ENCODE data around the gene TMEM271.

Gene TMEM271

DNA sequence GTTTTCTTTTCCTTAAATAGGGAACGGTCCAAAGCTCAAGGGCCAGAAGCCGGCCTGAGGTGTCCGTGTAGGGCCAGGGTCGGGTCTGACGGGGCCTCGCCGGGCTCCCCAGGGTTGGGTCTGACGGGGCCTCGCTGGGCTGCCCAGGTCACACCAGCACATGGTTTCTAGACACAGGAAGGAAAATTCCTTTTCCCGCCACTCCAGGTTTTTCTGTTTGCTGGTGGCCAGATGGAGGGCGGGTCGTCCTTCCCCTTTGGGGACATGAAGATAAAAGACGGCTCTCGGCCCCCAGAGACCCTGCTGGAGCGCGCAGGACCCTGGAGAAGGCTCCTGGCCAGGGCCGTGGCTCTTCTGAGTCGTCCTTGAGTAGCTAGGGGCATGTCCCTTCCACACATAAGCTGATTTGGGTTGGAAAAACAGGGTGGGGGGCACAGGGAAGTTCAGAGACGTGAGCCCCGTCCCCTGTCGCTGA, 42.0 kb downstream of the TMEM271 start:
- DNase-seq (ENCODE audit: low spot score): no peak

DNA sequence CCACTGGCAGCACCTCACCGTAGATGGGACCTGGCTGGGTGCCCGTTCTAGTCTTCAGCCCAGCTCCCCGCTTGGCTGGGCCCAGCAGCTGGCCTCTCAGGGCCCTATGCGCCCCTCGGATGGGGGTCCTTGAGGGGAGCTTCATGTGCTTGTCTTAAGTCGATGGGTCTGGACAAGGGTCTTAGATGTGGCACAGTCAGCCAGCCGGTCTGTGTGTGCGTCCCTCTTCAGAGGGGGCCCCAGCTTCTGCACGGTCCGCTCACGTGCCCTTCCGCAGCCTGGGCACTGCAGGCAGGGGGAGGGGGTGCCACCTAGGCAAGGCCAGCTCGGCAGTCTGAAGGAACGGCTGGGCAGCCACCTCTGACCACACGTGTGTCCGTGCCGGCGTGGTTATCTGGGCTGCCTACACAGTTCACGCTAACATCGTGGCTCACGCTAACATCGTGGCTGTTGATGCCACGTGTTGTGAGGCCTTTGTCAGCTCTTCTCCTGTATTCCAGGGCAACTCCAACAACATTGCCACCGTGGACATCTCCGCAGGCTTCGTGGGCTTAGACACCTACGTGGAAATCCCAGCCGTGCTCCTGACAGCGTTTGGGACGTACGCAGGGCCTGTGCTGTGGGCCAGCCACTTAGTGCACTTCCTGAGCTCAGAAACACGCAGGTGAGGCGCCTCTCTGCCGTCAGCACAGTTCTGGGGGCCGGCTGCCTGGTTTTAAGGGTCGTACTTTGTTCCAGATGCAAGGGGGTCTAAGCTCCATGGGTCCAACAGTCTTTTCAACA, 42.6 kb downstream of the TMEM271 start:
- no peak for DNase-seq (ENCODE audit: low spot score)

DNA sequence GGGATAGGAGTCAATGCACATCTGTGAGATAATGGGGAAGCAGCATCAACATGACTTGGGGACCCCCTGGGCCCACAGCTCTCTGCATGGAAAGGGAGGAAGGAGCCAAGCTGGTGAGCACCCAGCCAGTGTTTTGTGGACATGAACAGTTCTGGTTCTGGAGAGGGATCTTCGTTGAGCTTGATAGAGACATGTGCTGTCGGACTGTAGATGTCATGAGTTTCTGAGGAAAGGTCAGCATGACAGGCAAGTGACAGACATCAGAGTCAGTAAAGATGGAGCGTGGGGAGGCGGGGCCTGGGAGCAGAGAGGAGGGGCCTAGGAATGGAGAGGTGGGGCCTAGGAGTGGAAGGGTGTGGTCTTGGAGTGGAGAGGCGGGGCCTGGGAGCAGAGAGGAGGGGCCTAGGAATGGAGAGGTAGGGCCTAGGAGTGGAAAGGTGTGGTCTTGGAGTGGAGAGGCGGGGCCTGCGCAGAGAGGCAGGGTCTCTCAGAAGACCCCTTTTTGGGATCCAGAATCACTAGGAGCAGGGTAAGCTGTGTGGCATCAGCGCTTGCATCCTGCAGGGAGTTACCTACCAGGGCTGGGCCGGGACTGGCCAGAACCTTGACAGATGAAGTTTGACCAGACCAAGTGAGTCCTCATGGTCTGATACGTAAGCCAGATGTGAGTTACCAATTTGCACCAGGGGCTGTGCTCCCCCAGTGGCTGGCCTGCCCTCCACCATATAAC, 43.3 kb downstream of the TMEM271 start:
- DNase-seq (ENCODE audit: low spot score): no peak

DNA sequence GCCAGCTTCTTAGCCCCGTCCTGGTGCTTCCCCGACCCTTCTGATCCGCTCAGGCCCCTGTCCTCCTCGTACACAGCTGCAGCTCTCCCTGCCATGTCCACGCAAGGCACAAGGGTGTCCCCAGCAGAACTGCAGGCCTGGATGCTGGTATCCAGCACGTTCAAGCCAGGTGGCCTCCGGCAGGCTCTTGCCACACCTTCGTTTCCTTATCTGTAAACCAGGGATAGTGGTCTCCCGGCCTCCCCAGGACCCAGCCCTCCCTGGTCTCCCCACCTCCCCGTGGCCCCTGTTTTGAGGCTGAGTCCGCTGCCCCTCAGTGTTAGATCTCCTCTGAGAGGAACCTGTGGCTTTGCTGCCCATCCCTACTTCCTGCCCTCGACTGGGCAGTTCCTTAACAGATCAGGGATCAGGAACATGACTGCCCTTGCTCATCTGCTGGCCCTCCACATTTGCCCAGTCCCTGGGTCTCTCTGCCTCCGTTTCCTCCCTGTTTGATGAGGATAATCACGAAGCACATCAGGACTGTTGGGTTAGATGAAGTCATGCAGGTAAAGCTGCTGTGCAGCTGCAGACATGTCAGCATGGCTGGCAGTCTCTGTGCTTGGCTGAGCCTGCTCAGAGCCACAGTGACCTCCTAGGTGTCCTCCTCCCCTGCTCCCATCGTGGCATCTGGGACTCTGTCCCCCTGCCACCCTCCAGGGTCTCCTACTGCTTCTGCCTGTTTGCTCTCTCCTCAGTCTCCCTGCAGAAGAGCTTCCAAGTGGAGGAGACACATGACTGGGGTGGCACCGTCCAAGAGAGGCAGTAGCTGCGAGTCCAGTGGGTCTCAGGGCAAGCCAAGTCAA, 44.2 kb downstream of the TMEM271 start:
- DNase-seq (ENCODE audit: low spot score): no peak

DNA sequence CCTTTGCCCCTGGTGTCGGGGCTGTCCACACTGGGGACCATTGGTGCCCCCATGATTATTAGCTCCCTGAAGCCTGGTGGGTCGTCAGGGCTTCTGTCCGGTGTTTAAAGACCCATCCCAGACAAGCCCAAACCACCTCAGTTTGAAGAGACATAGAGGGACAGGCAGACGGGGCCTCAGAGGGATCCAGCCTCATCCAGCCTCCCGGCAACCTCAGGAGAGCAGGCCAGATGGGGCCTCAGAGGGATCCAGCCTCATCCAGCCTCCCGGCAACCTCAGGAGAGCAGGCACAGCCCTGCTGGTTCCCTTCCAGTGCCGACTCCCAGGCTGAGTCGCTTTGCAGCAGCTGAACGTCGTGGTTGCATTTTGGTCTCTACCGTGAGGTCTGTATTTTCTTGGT, 45.0 kb downstream of the TMEM271 start:
- DNase-seq (ENCODE audit: low spot score): no peak

DNA sequence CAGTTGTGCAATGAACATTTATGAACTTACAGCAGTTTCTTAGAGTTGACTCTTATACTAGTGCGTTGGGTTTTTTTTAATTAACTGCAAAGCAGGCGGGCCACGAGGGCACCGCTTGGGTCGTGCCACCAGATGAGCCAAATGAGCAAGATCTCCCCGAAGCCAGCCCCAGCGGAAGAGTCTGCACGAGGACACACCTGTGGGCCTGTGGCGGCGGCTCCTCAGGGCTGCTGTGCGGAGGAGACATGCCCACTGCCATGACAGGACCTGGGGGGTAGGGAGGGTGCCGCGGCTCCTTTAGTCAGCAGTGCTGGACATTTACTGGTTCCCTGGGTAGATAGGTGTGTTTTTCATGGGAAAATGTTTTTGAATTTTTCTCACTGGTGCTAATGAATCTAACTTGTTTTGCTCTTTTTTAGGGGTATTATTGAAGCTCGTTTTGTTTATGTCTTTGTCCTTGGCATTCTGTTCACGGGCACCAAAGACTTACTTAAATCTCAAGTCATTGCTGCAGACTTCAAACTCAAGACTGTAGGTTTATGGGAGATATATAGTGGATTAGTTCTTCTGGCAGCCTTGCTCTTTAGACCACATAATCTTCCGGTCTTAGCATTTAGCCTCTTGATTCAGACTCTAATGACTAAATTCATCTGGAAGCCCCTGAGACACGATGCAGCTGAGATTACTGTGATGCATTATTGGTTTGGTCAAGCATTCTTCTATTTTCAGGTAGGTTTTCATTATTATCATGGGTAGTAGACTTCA, 45.9 kb downstream of the TMEM271 start:
- DNase-seq (ENCODE audit: low spot score): no peak

DNA sequence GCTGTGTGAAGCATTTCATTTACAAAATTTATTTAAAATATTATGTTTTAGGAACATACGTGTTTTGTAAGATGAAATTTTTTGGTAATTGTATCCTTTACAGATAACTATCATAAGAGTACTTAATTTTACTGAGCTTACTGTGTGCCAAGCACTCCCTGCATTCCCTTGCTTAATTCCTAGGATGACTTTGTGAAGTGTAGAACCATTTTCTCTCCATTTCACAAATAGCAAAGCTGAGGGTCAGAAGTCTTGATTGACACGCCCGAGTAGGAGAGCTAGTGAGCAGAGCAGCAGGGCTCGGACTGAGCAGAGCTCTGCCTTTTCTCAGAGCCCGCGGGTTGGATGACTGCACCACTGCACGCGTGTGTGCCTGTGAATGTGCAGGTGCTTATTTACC, 46.5 kb downstream of the TMEM271 start:
- no peak for DNase-seq (ENCODE audit: low spot score)

DNA sequence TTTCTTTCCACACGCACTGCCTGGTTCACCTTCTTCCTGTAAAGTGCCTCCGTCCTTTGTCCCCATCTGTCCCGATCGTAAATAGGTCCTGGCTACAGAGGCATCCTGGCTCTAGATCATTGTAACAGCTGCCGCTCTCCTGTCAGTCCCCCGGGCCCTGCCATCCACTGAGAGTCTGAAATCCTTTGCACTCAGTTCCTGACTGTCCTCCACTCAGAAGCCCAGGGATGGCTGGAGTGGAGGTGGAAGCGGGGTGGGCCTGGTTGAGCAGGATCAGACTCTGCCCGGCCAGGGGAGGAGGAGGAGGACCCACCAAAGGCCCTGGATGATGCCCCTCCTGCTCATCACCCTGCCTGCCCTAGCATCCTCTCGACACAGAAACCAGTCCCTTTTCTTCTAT, 47.3 kb downstream of the TMEM271 start:
- no peak for DNase-seq (ENCODE audit: low spot score)

DNA sequence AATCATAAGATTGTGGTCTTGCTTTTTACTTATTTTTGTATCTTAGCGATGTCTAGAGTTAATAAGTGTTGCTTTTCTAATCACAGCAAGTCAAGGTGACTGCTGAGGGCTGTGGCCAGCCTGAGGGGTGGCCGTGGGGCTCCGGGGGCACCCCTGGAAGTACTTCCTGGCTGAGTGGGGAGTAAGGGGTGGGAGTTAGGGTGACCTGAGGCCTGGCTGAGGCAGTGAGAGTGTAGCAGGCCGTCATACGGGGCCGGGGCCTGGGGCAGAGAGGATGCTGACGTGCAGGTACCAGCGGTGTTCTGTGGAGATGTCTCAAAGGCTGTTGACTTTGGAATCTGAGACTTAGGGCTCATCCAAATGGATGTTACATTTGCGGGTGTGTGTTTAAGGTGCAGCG, 47.8 kb downstream of the TMEM271 start:
- no peak for DNase-seq (ENCODE audit: low spot score)

DNA sequence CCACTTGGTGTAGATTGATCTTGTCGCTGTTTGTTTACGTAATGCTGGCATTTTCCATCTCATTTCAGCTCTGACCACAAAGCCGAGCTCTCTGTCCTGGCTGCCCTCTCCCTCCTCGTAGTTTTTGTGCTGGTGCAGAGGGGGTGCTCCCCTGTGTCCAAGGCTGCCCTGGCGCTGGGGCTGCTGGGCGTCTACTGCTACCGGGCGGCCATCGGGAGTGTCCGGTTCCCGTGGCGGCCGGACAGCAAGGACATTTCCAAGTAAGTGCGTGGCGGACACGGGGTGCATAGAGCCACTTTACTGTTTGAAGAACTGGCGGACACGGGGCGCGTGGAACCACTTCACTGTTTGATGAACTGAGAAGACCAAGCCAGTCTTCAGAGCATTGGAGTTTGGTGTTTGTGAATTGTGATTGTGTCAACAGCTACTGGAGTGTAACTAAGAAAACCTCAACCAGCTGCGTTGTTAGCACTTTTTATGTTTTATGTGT, 49.1 kb downstream of the TMEM271 start:
- no peak for DNase-seq (ENCODE audit: low spot score)

DNA sequence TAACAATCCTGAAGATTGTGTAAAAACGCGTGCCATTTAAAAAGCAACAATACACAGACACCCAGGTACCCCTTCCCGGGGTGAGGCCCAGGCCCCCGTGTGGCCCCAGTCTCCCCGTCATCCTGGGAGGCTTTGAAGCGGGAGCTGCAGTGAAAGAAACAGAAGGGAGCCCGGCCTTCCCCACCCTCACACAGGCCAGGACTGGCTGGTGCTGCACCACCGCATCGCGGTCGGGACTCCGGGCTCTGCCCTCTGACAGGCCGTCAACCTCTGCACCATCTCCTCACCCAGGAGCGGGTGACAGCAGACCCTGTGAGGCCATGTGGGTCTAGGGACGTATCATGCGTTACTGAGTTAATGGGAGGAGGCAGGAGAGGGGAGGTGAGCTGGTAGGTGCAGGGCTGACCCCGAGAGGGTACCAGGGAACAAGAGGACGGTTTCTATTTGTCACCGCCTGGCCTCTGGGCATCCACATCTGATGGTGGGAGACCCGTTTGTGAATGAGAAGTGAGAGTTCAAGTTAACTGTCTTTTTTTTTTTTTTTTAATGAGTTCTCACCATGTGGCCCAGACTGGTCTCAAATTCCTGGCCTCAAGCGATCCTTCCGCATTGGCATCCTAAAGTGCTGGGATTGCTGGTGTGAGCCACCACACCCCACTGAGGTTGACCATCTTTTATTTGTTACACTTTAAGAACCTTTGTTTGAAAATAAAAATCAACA, 49.7 kb downstream of the TMEM271 start:
- no peak for DNase-seq (ENCODE audit: low spot score)

DNA sequence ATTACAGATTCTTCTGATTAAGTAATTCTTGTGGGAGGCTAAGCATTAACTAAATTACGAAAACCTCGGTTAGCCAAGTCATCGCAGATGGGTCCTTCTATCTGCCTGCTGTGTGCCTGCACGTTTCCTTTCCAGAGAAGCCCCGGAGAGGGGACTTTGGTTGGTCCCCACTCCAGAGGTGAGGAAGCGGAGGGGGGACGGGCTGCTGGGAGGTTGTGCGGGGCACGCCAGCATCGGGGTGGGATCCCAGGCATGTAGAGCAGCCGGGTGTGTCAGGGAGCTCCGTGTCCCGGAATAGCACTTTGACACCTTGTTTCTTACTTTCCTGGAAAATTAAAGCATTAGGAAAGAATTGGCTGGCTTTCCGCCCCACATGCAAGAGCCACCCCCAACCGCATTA, 50.4 kb downstream of the TMEM271 start:
- no peak for DNase-seq (ENCODE audit: low spot score)

DNA sequence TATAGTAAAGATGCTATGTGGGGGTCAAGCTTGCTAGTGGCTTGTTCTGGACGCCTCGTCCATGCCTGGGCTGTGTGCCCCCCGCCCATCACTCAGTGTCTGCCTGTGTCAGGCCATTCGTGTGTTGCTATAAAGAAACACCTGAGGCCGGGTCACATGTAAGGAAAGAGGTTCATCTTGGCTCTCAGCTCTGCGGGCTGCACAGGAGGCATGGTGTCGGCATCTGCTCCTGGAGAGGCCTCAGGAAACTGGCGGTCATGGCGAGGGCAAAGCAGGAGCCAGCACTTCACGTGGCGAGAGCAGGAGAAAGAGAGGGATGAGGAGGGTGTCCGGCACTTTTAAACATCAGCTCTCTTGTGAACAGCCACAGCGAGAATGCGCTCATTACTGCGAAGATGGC, 51.9 kb downstream of the TMEM271 start:
- DNase-seq (ENCODE audit: low spot score): no peak

Measured in left forelimb (tissue), 1 donor.